Kidney epithelial cell (primary cell): ENCODE data around the gene TMEM178B. TPM values are rescaled to one million over a fixed set of nuclear protein-coding genes. Genes with fewer than 3 reads are reported as not detected.

ENCODE experiments used
- DNase-seq: peaks from one replicate; pipeline ENCODE4 v3.0.0-alpha.2; 2010; ENCODE audit warnings: low read depth
- H3K27me3 ChIP-seq: 2 replicates; pipeline ENCODE4 v1.6.0; 2011; ENCODE audit warnings: low read length; ENCODE audit not compliant: control insufficient read depth, insufficient read depth
- H3K36me3 ChIP-seq: 2 replicates; pipeline ENCODE4 v1.5.1; 2011; ENCODE audit warnings: low read length; ENCODE audit not compliant: control insufficient read depth, insufficient read depth
- H3K4me3 ChIP-seq: 2 replicates; pipeline ENCODE4 v1.5.1; 2011; ENCODE audit warnings: low read depth, mild to moderate bottlenecking, control low read depth, low read length
- total RNA-seq: library from RNA; depleted of rRNA; stranded (reverse); fragments of >200 nt; gene quantifications from 2 replicates; pipeline ENCODE4 v1.2.3, GENCODE V29; 2015
- TF ChIP-seq, protein P1 (sequence below): IDR thresholded peaks from 2 replicates; pipeline ENCODE4 v1.5.1; 2011; ENCODE audit warnings: mild to moderate bottlenecking, moderate library complexity, low read length, control low read depth, inconsistent platforms; ENCODE audit not compliant: insufficient read depth, poor library complexity, severe bottlenecking

Gene TMEM178B
- total RNA-seq, 1 donor from 2014 or later, result 9.7 TPM

DNA sequence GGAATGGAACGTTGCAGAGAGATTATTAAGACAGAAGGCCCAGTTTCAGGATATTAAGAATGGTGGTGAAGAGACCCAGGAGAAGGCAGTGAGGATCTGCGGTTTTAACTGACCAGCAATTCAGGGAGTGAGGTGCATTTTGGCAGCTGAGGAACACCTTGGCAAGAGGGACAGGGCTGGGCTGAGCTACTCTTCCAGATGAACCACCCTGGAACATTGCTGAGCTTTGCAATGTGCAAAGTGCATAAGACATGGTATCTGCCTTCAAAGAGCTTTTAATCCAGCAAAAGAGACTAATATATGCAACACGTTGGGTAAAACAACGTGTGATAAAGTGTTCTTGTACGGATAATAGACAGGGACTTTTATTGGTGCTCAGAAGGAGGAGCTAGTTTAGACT lies 296.3 kb downstream of the TMEM178B start:
- TF ChIP-seq, protein P1, sequence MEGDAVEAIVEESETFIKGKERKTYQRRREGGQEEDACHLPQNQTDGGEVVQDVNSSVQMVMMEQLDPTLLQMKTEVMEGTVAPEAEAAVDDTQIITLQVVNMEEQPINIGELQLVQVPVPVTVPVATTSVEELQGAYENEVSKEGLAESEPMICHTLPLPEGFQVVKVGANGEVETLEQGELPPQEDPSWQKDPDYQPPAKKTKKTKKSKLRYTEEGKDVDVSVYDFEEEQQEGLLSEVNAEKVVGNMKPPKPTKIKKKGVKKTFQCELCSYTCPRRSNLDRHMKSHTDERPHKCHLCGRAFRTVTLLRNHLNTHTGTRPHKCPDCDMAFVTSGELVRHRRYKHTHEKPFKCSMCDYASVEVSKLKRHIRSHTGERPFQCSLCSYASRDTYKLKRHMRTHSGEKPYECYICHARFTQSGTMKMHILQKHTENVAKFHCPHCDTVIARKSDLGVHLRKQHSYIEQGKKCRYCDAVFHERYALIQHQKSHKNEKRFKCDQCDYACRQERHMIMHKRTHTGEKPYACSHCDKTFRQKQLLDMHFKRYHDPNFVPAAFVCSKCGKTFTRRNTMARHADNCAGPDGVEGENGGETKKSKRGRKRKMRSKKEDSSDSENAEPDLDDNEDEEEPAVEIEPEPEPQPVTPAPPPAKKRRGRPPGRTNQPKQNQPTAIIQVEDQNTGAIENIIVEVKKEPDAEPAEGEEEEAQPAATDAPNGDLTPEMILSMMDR, result no peak

DNA sequence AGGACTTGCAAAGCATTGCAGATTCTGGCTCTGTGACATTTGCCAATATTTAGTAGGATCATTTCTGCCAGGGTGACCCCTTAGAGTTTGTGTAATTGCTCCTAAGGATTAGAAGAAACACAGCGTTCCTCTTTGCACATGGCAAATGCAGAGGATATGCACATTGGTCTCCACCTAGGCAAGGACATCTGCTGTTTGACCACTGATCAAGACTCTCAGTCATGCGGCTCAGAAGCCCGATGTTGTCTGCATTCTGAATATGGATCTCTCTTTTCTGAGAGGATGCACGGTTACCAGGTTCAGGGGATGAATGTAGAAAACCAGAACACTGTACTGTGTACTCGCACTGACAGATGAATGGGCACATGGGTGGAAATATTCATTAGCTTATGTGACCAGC lies 296.8 kb downstream of the TMEM178B start:
- Histone ChIP-seq H3K27me3 (no peaks in the 10 kb centered on the region), H3K4me3 (no peak overlapping the region), H3K36me3 (no peaks in the 10 kb centered on the region)
- no peak for DNase-seq
- TF ChIP-seq, protein P1, result no peak

More for the DNA sequence above, 296.3 kb downstream of the TMEM178B start:
- no peak for DNase-seq
- Histone ChIP-seq H3K36me3 (no peaks in the 10 kb centered on the region), H3K4me3 (no peak overlapping the region), H3K27me3 (no peaks in the 10 kb centered on the region)

- TF ChIP-seq, protein P1, result no peak
- Histone ChIP-seq H3K27me3 (no peaks in the 10 kb centered on the region), H3K4me3 (no peak overlapping the region), H3K36me3 (no peaks in the 10 kb centered on the region)
- DNase-seq, result no peak
Observed at GRCh38 chr7:141374425-141374824, 300.6 kb downstream of the TMEM178B start.

GRCh38 chr7:141375442-141375841 lies 301.6 kb downstream of the TMEM178B start:
- H3K36me3 ChIP-seq, result no peaks in the 10 kb centered on the region
- H3K4me3 ChIP-seq, result no peak overlapping the region
- no peak for DNase-seq
- TF ChIP-seq, protein P1, result no peak
- H3K27me3 ChIP-seq, result no peaks in the 10 kb centered on the region

DNA sequence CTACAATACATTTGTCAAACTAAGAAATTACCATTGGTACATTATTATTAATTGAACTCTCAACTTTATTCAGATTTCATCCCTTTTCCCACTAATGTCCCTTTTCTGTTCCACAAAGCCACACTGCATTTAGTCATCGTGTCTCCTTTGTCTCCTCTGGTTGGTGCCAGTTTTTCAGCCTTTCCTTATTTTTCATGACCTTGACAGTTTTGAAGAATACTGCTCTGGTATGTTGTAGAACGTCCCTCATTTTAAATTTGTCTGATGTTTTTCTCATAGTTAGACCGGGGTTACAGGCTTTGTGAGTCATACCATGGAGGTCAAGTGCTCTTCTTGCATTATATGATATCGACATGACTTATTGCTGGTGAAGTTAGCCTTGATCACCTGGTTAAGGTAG lies 304.0 kb downstream of the TMEM178B start:
- Histone ChIP-seq H3K36me3 (no peaks in the 10 kb centered on the region), H3K4me3 (no peak overlapping the region), H3K27me3 (no peaks in the 10 kb centered on the region)
- no peak for DNase-seq
- TF ChIP-seq, protein P1, result no peak

DNA sequence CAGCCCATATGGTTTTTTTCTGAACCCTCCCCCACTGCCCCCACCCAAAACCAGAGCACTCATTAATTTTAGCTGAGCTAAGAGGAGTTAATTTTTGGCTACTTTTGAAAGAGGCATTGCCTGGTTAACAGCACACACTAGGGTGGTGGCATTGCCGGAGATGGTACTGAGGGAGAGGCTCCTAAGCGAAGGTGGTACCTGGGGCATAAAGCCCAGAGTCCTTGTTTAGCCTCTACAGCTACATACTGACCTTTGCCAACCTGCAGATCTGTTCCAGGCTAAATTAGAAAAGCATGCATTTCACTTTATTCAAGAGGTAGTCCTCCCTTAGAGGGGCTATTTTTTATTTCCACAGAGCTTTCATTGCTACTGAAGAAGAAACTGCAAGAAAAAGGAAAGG lies 304.5 kb downstream of the TMEM178B start:
- Histone ChIP-seq H3K4me3 (no peak overlapping the region), H3K36me3 (no peaks in the 10 kb centered on the region), H3K27me3 (no peaks in the 10 kb centered on the region)
- TF ChIP-seq, protein P1, result no peak
- DNase-seq, result no peak
